GM23248 (cell line): ENCODE measurements around the gene MBL2. TPM values are rescaled to one million over a fixed set of nuclear protein-coding genes. Genes with fewer than 3 reads are reported as not detected.

Experiments used
- DNase-seq: peaks from one replicate; pipeline ENCODE4 v3.0.0-alpha.2; 2015
- H2AFZ ChIP-seq: fragments of 200-600 bp; sonication (generic); 2 replicates; pipeline ENCODE4 v1.6.1; 2016; ENCODE audit warnings: antibody characterized with exemption
- H3F3A ChIP-seq: fragments of 200-600 bp; sonication (generic); 2 replicates; pipeline ENCODE4 v1.6.1; 2016; ENCODE audit warnings: mild to moderate bottlenecking, antibody characterized with exemption, mixed run types; ENCODE audit not compliant: insufficient read depth
- H3K27ac ChIP-seq: fragments of 200-600 bp; sonication (generic); 2 replicates; pipeline ENCODE4 v1.5.1; 2016; ENCODE audit warnings: mild to moderate bottlenecking
- H3K27me3 ChIP-seq: fragments of 200-600 bp; sonication (generic); replicated peaks from 2 replicates; pipeline ENCODE4 v1.6.1; 2016; ENCODE audit warnings: mild to moderate bottlenecking; ENCODE audit not compliant: insufficient read depth
- H3K36me3 ChIP-seq: fragments of 200-600 bp; sonication (generic); 2 replicates; pipeline ENCODE4 v1.6.1; 2016; ENCODE audit warnings: low read depth, mild to moderate bottlenecking
- H3K4me1 ChIP-seq: fragments of 200-600 bp; sonication (generic); 2 replicates; pipeline ENCODE4 v1.6.1; 2016; ENCODE audit warnings: mild to moderate bottlenecking; ENCODE audit not compliant: insufficient read depth
- H3K4me2 ChIP-seq: fragments of 200-600 bp; sonication (generic); one replicate; pipeline ENCODE4 v1.6.1; 2016; ENCODE audit warnings: mild to moderate bottlenecking; ENCODE audit not compliant: unreplicated experiment
- H3K4me3 ChIP-seq: fragments of 200-600 bp; sonication (generic); 2 replicates; pipeline ENCODE4 v1.5.1; 2016; ENCODE audit warnings: mild to moderate bottlenecking
- H3K79me2 ChIP-seq: fragments of 200-600 bp; sonication (generic); 2 replicates; pipeline ENCODE4 v1.6.1; 2016; ENCODE audit warnings: mild to moderate bottlenecking; ENCODE audit not compliant: insufficient read depth
- H3K9ac ChIP-seq: fragments of 200-600 bp; sonication (generic); 2 replicates; pipeline ENCODE4 v1.6.1; 2016; ENCODE audit warnings: mild to moderate bottlenecking
- H3K9me2 ChIP-seq: fragments of 200-600 bp; sonication (generic); 2 replicates; pipeline ENCODE4 v1.6.1; 2016; ENCODE audit warnings: mixed run types, mild to moderate bottlenecking, moderate library complexity; ENCODE audit not compliant: insufficient read depth
- H3K9me3 ChIP-seq: fragments of 200-600 bp; sonication (generic); one replicate; pipeline ENCODE4 v1.6.1; 2017; ENCODE audit warnings: low read depth
- H4K20me1 ChIP-seq: fragments of 200-600 bp; sonication (generic); 2 replicates; pipeline ENCODE4 v1.6.0; 2016; ENCODE audit not compliant: insufficient read depth
- EZH2 ChIP-seq: fragments of 200-600 bp; sonication (generic); IDR thresholded peaks from 2 replicates; pipeline ENCODE4 v1.6.1; 2018; ENCODE audit warnings: antibody characterized with exemption, mild to moderate bottlenecking; ENCODE audit not compliant: insufficient read depth, poor library complexity, severe bottlenecking
- EZH2phosphoT487 ChIP-seq: fragments of 200-600 bp; sonication (generic); IDR thresholded peaks from 2 replicates; pipeline ENCODE4 v1.6.1; 2018; ENCODE audit warnings: antibody characterized with exemption, moderate library complexity, mild to moderate bottlenecking, low read depth; ENCODE audit not compliant: insufficient read depth
- WGBS, 2 experiments: methylation state at CpG; one replicate each; pipeline ENCODE4 v1.1.6; 2015 to 2017; ENCODE audit warnings: low lambda C conversion rate in 2 of 2, low coverage in 1 of 2; ENCODE audit errors: missing lambda C conversion rate in 2 of 2; 5-methylcytosine and 5-hydroxymethylcytosine counted together
- in situ Hi-C: fragments of 300-500 bp; cut with MboI; formaldehyde crosslinking; loops from 2 replicates; pipeline ENCODE4 v1.15.0; 2020
- polyA plus RNA-seq: library from polyadenylated mRNA; unstranded; fragments of >200 nt; fragmentation: Nextera tagmentation; extraction: Ambion mirVana; gene quantifications from 2 replicates; pipeline ENCODE4 v1.2.1, GENCODE V29; 2016
- total RNA-seq: library from RNA; depleted of rRNA; stranded (reverse); fragments of >200 nt; shearing (Covaris generic); gene quantifications from 2 replicates; pipeline ENCODE4 v1.2.3, GENCODE V29; 2014

Gene MBL2
- total and polyA plus RNA-seq, 2 experiments from 2014 or later: not detected

- H3K4me1 ChIP-seq: peaks cover 7% of the 10 kb centered on the region; the same call in 1 of the 2 replicates
- no peaks in the 10 kb centered on the region for H3K36me3 ChIP-seq
- H3K4me2 ChIP-seq: peak overlapping the region; percentile 16
- H3K9ac ChIP-seq: no peak overlapping the region
- H3K9me3 ChIP-seq: no peaks in the 10 kb centered on the region
- DNase-seq: no peak
- TF ChIP-seq EZH2phosphoT487 (no peak), EZH2 (no peak)
- H3K4me3 ChIP-seq: no peak overlapping the region
- no peaks in the 10 kb centered on the region for H3F3A ChIP-seq
- H2AFZ ChIP-seq: no peak overlapping the region
- in situ Hi-C loops: no loop called here
- no peaks in the 10 kb centered on the region for H3K79me2 ChIP-seq
- no peaks in the 10 kb centered on the region for H3K9me2 ChIP-seq
- no peak overlapping the region for H3K27ac ChIP-seq
- H4K20me1 ChIP-seq: no peaks in the 10 kb centered on the region
- WGBS, 2 experiments: 73 to 81% methylated on average over 2 of the region's 2 CpGs
- no peaks in the 10 kb centered on the region for H3K27me3 ChIP-seq
These were observed 14.2 kb downstream of the MBL2 start for GRCh38 chr10:52758406-52758805.

DNA sequence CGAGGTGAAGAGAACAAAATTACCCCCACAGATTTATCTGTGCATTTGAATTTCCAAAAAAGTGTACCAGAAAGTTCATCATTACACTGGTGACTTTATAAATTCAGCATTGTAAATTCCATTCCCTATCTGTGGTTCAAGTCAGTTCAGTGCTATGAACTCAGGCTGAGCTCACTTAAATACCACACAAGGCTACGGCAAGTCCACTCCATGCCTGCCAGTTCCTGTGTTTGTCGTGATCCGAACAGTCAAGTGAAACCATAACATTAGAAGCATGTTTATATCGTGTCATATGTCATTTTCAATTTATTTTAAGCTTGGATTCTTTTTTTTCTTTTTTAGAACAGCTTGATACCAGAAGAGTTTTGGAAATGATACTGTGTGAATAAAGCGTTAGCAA is 14.8 kb downstream of the MBL2 start:
- H3K79me2 ChIP-seq: no peaks in the 10 kb centered on the region
- no peaks in the 10 kb centered on the region for H3K9me3 ChIP-seq
- H3K9ac ChIP-seq: no peak overlapping the region
- H3K9me2 ChIP-seq: no peaks in the 10 kb centered on the region
- 18% methylated on average over 6 of the region's 6 CpGs for WGBS, 2 experiments
- H3K4me2 ChIP-seq: peak overlapping the region; percentile 16
- H3K4me1 ChIP-seq: peaks cover 7% of the 10 kb centered on the region; the same call in 1 of the 2 replicates
- in situ Hi-C loops: no loop called here
- TF ChIP-seq EZH2phosphoT487 (no peak), EZH2 (no peak)
- DNase-seq: peak; percentile 54
- H3K27me3 ChIP-seq: no peaks in the 10 kb centered on the region
- no peak overlapping the region for H3K4me3 ChIP-seq
- H3K27ac ChIP-seq: no peak overlapping the region
- H3K36me3 ChIP-seq: no peaks in the 10 kb centered on the region
- H4K20me1 ChIP-seq: no peaks in the 10 kb centered on the region
- H3F3A ChIP-seq: no peaks in the 10 kb centered on the region
- H2AFZ ChIP-seq: no peak overlapping the region

- in situ Hi-C loops: no loop called here
- H3K9ac ChIP-seq: no peak overlapping the region
- no peak overlapping the region for H3K27ac ChIP-seq
- H2AFZ ChIP-seq: no peak overlapping the region
- H3K4me1 ChIP-seq: peaks cover 7% of the 10 kb centered on the region; the same call in 1 of the 2 replicates
- TF ChIP-seq EZH2 (no peak), EZH2phosphoT487 (no peak)
- DNase-seq: peak; percentile 41
- no peaks in the 10 kb centered on the region for H3F3A ChIP-seq
- WGBS, 2 experiments: 72 to 77% methylated on average over 4 of the region's 4 CpGs
- H3K27me3 ChIP-seq: no peaks in the 10 kb centered on the region
- no peaks in the 10 kb centered on the region for H3K9me2 ChIP-seq
- H3K36me3 ChIP-seq: no peaks in the 10 kb centered on the region
- H3K79me2 ChIP-seq: no peaks in the 10 kb centered on the region
- H4K20me1 ChIP-seq: no peaks in the 10 kb centered on the region
- H3K4me2 ChIP-seq: no peak overlapping the region
- no peak overlapping the region for H3K4me3 ChIP-seq
- H3K9me3 ChIP-seq: no peaks in the 10 kb centered on the region
These were observed 15.6 kb downstream of the MBL2 start for GRCh38 chr10:52756966-52757365.

DNA sequence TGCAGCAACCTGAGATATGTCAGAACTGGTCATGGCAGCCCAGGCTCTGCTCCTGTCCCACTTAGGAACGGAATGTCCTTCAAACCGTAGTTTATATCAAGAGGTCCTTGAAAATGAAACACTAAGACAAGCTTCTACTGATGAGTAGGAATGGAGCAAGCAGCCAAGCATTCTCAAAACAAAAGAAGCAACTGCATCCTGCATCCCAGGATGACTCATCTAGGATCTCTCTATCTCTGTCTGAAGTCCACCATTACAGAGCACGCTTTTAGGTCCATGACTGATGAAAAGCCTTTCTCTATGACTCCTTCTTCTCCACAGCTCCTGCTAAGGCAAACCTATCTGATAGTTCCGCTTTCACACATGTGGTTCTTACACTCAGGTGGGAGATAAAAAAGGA is 16.3 kb downstream of the MBL2 start:
- H4K20me1 ChIP-seq: no peaks in the 10 kb centered on the region
- no peak for DNase-seq
- no peak overlapping the region for H3K4me3 ChIP-seq
- H3K9me2 ChIP-seq: no peaks in the 10 kb centered on the region
- in situ Hi-C loops: no loop called here
- H3K27ac ChIP-seq: no peak overlapping the region
- H3K79me2 ChIP-seq: no peaks in the 10 kb centered on the region
- no peaks in the 10 kb centered on the region for H3F3A ChIP-seq
- 89 to 92% methylated on average over 4 of the region's 4 CpGs for WGBS, 2 experiments
- no peaks in the 10 kb centered on the region for H3K27me3 ChIP-seq
- no peak overlapping the region for H3K4me2 ChIP-seq
- no peak overlapping the region for H3K9ac ChIP-seq
- H2AFZ ChIP-seq: no peak overlapping the region
- no peaks in the 10 kb centered on the region for H3K36me3 ChIP-seq
- peaks cover 7% of the 10 kb centered on the region; the same call in 1 of the 2 replicates for H3K4me1 ChIP-seq
- no peak for TF ChIP-seq EZH2phosphoT487
- no peak for TF ChIP-seq EZH2
- H3K9me3 ChIP-seq: no peaks in the 10 kb centered on the region
